DMS53 treated with DMSO at 0.1 percent for 48 hours (cell line): ENCODE measurements around the gene TNFRSF14.
A peak's percentile ranks its signal among the peaks of the same experiment; 100 is the strongest.
"Not testable (repeated sequence)": the region's sequence is repeated elsewhere in the genome, so short reads cannot be mapped to it uniquely, and the experiment has no call there.

Experiments
- DNase-seq: peaks from one replicate; lab custom pipeline; 2025; ENCODE audit not compliant: unreplicated experiment; lab: John Stamatoyannopoulos, UW

Gene TNFRSF14

DNA sequence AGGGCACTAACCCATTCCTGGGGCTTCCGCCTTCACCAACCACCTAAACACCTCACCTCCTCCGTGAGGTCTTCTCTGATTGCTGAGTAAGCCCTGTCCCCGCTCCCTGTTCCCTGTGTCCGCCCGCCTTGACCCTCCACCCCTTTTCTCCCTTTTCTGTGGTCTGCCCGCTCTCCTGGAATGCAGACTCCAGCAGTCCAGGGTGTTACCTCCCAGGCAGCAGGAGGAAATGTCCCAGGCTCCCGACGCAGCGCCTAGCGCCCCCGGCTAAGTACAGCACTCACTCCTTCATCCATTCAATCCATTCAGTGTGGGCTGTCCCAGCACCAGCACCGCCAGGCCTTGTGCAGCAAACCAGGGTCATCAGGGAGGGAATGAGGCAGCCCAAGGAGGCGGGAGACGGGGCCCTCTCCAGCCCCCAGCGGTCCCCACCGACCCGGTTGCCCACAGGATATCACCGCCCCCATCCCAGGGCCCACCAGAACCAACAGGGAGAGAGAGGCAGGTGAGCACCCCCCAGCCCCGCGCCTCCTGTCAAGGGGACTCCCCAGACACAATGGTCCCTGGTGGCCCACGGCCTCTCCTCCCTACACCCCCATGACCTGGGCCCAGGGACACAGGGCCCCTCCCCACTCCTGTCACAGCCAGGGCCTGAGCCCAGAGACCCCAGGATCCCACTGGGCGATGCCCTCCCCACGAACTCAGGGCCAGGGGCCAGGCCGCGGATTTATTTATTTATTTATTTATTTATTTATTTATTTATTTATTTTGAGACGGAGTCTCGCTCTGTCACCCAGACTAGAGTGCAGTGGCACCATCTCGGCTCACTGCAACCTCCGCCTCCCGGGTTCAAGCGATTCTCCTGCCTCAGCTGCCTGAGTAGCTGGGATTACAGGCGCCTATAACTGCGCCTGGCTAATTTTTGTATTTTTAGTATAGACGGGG, 10.2 kb downstream of the TNFRSF14 start:
- no peak for DNase-seq

DNA sequence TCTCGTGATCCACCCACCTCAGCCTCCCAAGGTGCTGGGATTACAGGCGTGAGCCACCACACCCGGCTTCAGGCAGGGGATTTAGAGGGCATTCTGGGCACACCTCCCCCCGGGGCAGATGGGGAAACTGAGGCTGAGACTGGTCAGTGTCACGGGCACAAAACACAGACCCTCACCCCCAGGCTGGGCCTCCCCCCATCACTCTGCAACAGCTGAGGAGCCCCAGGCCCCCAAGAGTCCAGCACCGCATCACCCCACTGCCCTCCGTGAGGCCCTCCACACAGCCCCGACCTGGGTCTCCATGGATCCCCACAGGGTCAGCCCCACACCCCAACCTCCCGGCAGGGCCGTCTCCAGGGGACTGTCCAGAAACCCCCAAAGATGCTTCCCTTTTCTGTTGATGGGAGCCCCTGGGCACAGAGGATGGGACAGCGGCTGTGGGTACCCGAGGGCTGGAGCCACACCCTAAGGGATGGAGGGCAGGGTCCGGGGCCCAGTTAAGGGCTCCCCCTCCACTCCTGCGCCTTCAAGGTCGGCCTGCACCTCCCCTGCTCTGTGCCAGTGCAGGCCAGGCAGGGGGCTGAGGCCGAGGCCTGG, 11.0 kb downstream of the TNFRSF14 start:
- DNase-seq: no peak

DNA sequence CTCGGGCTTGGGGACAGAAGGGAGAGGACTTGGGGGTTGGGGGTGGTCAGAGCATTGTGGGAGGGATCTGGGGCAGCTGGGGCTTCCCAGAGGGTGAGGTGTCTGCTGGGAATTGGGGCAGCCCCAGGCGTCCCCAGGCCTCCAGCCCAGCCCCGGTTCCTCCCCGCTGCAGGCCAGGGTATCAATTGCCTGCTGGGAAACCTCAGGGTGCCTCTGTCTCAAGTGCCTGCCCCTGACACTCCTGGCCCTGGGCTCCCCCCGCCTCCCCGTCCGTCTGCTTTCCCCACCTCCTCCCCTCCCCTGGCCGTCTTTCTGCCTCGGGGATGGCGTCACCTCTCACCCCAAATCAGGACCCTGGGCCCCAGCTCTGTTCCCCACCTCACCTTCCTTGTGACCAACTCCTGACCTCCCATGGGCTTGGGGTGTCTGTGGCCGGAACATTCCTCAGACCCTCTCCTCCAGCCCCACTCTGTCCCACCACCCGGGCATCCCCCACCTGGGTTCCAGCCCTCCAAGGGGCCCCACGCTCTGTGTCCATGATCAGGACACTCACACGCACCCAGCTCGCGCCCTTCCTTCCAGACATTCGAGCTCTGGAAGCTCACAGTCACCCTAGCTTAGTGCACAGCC, 12.1 kb downstream of the TNFRSF14 start:
- DNase-seq: not testable (repeated sequence)

DNA sequence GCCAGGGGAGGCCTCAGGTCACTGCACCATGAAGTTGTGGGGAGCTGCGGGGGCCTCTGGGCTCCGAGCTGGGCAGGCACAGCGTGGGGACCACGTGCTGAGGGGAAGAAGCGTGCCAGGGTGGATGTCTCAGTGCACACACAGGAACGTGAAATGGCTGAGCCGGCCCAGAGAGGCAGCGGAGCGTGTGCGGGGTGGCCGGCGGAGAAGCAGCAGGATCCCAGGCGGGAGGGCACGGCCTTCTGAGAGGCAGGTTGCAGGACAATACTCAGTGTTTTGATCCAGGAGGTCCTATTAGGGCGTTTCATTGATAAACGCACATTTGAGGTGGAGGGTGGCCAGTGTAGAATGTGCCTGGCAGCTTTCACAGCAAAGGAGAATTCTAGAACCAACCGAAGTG, 12.9 kb downstream of the TNFRSF14 start:
- no peak for DNase-seq

DNA sequence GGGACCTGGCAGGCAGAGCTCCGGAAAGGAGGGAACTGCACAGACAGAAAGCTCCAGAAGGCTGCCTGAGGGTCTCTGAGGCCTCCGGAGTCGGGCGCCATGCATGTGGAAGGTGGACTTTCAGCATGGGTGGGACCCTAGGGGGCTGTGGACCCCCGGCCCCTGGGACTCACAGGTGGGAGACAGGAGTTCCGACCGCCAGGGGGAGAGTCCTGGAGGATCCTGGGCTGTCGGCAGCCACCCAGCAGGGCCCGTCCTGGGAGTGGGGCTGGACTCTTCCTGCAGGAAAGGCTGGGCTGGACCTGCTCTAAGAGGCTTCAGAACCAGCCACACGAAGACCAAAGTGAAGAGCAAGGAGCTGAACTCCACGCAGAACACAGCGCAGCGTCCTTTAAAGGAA, 13.5 kb downstream of the TNFRSF14 start:
- not testable (repeated sequence) for DNase-seq

DNA sequence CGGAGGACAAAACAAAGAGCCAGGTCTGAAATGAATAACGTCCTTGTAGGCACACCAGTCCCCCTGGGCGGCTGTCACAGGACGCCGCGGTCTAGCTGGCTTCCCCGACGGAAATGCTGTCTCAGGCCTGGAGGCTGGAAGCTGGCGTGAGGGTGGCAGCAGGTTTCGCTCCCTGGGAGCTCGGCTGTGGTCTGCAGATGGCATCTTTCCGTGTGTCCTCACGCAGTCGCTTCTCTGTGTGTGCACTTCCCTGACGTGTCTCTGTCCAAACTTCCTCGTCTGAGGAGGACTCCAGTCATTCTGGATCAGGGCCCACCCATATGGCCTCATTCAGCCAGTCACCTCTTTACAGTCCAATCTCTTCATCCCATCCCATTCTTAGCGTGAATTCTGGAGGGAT, 14.2 kb downstream of the TNFRSF14 start:
- DNase-seq: no peak

DNA sequence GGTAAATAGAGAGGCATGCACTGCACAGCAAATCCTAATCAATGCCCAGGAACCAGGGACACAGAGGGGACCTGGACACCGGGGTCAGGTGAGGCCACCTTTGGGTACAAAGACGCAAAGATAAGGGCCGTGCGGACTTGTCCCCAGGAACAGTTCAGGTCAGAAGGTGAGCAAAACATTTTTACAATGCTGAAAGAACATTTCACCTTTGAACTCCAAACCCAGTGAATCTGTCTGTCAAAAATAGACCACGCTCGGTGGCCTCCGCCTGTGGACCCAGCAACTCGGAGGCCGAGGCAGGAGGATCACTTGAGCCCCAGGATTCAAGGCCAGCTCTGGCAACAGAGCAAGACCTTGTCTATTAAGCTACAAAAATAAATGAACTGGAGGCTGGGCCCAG, 15.2 kb downstream of the TNFRSF14 start:
- no peak for DNase-seq

DNA sequence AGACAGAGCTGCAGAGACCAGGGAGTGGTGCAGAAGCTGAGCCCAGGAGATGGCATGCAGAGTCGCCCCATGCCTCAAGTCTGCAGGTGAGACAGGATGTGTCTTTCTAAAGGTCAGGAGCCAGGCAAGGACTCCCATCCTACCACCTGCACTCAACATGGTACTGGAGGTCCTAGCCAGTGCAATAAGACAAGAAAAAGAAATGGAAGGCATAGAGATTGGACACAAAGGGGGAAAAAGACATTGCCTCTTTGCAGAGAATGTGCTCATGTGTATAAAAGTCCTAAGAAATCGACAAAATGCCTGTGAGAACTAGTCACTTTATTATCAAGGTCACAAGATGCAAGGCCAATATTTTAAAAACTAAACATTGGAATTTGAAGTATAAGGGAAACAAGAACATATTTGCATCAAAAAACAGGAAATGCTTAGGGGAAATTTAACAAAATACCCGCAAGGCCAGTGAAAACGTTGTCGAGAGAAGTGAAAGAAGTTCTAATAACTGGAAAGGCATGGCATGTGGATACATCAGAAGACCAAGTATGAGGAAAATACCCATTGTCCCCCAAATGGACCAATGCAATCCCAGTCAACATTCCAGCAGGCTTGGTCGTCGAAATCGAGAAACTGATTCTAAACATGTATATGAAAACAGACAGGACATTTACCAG, 17.2 kb downstream of the TNFRSF14 start:
- DNase-seq: no peak

DNA sequence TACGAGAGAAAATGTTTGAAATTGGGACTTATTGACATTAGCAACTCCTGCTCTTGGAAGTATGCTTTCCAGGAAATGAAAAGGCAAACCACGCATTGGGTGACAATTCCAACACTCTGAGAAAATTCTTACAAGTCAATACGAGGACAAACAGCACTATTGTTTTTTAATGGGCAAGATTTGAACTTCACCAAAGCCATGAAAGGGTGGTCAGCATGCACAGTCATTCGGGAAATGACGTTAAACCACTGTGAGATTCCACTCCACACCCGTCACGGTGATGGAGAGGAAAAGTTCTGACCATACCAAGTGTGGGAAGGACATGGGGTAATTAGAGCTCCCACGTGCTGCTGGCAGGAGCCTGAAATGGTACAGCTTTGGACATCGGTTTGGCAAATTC, 18.2 kb downstream of the TNFRSF14 start:
- DNase-seq: no peak

DNA sequence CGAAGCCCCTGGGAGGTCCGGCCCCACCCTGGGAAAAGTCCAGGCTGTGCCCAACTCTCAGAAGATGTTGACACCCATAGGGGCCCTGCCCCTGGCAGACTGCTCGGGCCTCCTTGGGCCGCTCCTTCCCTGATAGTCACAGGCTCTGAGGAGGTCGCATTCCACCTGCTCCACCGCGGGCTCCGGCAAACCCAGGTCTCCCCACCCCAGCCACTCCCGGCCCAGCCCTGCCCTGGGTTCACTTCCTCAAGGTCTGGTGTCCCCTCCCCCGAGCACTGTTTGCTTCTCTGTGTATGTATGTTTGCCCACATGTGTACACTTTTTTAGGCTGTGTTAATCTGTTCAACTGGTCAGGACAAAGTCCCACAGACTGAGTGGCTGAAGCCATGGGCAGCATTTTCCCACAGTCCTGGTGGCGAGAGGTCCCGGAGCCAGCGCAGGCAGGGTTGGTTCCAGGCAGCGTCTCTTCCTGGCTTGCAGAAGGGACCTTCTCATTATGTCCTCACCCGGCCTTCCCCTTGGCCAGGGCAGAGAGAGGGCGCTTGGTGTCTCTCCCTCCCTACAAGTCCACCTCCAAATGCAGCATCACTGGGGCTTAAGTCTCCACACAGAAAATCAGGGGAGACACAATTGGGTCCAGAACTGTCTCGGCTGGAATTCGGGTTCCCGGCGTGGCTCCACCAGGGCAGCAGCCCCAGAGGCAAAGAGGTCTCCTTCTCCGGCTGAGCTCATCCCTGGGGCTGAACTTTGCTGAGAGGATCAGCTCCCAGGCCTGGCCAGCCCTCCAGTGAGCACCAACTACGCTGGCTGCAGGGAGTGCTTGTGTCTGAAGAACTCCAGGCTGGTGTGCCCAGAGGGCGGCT, 19.9 kb downstream of the TNFRSF14 start:
- no peak for DNase-seq

DNA sequence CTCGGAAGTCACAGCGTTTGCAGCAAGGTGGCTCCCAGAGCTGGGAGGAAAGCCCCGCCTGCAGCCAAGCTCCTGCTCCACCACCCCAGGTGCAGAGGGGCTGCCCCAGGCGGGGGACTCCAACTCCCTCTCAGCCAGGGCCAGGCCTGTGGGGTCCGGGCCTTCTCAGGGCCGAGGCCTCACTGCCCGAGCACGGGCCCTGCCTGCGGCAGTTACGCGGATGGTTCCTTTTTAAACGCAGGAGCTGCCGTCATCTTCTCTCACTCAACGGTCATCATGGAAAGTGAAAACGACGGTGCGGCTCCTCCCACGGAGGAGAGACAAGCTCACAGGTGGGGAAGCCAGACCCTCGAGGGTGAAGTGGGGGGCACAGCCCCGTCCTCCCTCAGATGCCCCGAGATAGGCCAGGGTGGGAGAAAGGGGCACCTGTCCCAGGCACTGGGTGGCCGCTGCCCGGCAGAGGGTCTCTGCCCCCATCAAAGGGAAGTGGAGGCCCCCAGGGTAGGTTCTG, 21.4 kb downstream of the TNFRSF14 start:
- DNase-seq: not testable (repeated sequence)

DNA sequence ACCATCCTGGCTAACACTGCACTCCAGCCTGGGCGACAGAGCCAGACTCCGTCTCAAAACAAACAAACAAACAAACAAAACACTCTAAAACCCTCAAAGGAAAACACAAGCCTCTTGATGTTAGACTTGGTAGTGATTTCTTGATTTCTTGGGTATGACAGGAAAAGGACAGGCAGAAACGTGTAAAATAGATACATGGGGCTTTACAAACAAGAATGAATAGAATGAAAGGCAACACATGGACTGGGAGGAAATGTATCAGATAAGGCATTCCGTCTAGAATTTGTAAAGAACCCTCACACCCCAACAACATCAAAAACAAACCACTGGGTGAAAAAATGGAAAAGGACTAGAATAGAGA, 22.6 kb downstream of the TNFRSF14 start:
- DNase-seq: no peak

DNA sequence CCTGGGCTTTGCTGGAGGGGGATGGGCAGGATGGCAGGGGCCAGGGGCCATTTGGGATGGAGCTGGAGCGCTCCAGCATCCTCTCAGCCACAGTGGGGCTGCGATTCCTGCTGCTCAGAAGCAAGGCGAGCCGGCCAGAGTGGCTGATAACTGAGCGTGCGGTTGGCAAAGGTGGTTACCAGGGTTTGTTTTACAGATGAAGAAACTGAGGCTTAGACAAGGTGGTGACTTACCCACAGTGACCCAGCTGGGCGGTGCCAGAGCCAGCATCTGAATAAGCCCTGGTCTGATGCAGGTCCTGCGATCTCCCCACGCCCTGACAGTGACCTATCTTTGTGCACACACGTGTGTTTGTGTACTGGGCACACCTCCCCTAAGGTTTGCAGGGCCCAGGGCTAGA, 24.5 kb downstream of the TNFRSF14 start:
- DNase-seq: no peak

DNA sequence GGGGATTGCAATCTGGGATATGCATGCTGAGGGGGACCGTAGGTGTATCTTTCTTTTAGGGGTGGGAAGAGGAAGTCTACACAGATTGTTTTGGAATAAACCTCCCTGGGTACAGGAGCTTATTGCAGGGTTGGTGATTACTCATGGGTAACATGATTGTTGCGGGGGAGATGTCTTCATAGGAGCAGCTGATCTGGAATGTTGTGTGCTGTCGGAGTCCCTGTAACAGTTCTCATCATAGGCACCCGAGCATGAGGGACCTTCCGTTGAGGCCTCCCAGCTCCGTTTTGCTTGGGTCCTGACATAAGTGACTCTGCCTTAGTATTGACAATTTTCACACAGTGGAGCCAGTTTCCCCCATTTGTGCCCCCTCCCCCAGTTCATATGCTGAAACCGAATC, 26.2 kb downstream of the TNFRSF14 start:
- no peak for DNase-seq

DNA sequence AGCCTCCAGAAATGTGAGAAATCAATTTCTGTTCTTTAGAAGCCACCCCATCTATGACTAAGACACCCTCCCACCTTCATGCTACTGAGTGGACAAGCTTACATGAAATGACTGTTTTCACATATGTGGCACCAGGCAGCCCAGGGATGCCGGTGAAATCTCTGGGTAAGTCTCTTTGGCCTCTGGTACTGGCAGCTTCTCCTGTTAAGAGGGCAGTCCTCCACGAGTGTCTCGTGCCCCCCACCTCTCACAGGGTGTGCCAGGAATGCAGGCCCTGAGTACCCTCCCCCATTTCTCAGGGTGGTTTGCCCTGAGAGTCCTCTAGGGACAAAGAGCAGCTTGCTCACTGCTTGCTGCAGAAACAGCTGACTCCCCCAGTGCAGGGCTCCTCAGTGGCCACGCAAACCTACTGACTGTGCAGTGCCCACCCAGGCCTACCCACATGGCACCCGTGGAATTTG, 27.2 kb downstream of the TNFRSF14 start:
- no peak for DNase-seq

DNA sequence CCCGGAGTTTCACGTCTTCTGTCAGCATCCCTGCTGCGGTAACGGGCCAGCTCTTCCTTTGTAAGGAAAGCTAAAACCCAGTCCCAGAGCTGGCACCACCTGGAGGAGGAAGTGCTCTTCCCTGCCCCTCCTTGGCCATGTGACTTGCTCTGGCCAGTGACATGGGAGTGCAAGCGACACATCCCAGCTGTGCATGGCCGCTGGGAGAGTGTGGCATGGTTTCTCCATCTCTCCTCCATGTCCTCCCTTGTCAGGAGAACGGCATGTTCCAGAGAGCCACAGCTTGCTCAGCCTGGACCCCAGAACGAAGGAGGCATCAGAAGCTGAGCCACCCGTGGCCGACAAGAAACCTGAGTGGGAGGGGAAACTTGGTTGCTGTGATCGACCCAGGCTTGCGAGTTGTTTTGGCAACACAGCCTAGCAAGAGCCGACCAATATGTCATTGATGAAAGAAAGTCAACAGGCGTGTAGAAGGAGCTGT, 27.7 kb downstream of the TNFRSF14 start:
- DNase-seq: peak; percentile 41

DNA sequence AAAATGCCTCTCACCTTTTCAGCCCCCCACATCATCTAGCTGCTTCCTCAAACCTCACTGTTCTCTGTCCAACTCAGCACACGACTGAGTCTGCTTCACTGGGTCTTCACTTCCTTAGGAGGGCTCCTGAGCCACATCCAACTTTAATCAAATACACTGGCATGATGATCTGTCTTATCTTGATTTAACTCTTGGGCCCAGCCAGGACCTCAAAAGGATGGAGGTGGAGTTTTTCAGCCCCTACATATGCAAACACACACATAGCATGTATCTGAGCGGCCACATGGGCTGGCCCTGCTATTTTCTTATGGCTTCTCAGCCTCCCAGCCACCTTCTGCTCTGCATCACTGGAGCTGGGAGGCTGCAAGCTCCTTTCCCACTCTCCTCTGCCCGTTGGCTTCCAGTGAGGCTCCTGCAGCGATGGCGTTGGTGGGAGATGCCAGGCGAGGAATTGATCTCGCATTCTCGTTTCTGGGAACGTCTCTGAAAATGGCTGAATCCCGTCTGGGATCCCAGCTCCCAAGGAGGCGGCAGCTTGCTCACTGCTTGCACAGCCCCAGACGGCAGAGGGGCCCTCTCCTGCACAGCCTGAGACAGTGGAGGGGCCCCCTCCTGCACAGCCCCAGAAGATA, 28.6 kb downstream of the TNFRSF14 start:
- no peak for DNase-seq

DNA sequence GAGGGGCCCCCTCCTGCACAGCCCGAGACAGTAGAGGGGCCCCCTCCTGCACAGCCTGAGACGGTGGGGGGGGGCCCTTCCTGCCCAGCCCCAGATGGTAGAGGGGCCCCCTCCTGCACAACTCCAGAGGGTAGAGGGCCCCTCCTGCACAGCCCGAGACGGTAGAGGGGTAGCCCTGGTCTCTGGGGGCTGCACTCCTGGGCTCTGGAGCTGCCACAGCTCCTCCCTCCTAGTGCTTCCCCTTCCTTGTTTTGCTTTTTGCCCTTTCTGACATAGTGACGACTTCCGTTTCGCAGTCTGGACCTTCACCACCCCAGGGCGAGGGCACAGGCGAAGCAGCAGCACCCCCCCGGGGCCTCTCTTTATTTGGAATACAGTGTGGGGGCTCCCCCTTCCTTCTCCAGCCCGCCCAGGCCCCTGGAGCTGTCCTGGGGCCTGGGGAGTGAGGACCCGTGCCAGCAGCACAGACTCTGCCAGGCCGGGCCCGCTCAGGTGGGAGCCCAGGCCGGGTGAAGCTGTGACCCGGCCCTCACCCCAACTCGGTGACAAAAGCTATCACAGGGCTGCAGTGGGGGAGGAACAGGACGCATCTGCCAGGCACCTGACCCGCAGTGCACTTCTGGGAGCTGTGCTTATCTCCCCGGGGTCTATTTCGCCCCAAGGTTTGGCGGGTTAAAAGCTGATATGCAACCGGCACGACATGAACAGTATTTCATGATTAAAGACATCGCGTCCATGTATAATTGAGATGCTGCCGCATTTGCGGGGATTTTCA, 29.3 kb downstream of the TNFRSF14 start:
- peak; percentile 13 for DNase-seq
